ENCODE measurements around the gene UBE2R2.

- TF ChIP-seq ZNF629 (tag by site-specific recombination; IDR thresholded peaks at IDR 0.05) (no peak), REST (tag by site-specific recombination; IDR thresholded peaks at IDR 0.05) (no peak), CTCF (tag by site-specific recombination; IDR thresholded peaks at IDR 0.05) (no peak), RBAK (tag by site-specific recombination; IDR thresholded peaks at IDR 0.05) (no peak), ZNF404 (tag by site-specific recombination; IDR thresholded peaks at IDR 0.05) (no peak), YY1 (tag by site-specific recombination; IDR thresholded peaks at IDR 0.05) (no peak), ZNF211 (tag by site-specific recombination; IDR thresholded peaks at IDR 0.05; ENCODE audit: low read depth) (no peak), MZF1 (tag by site-specific recombination; IDR thresholded peaks at IDR 0.05; ENCODE audit: borderline replicate concordance) (no peak), ZNF549 (tag by site-specific recombination; IDR thresholded peaks at IDR 0.05) (no peak), ZNF132 (tag by site-specific recombination; IDR thresholded peaks at IDR 0.05; ENCODE audit: borderline replicate concordance) (no peak), KLF10 (tag by site-specific recombination; IDR thresholded peaks at IDR 0.05) (no peak)
These were observed 61.9 kb downstream of the UBE2R2 start for GRCh38 chr9:33878691-33879366.
